Tibial artery (tissue), 4 donors: ENCODE results near the gene RPL10.

Source experiments
- DNase-seq, 2 donors: peaks; one replicate each; pipeline ENCODE4 v3.0.0-alpha.2; 2019
- H3K27ac ChIP-seq, 2 donors: fragments of 200-600 bp; sonication (generic) in 1 of 2; 1 replicate in 1 of 2; 2 replicates in 1 of 2; pipeline ENCODE4 v1.5.1; 2018 to 2019; ENCODE audit warnings: mild to moderate bottlenecking in 1 of 2
- H3K27me3 ChIP-seq, 2 donors: fragments of 200-600 bp; sonication (generic) in 1 of 2; one replicate each; pipeline versions ENCODE4 v1.5.1 to v1.6.0; 2016 to 2019
- H3K36me3 ChIP-seq, 3 donors: fragments of 200-600 bp; sonication (generic) in 2 of 3; one replicate each; pipeline ENCODE4 v1.5.1; 2016 to 2019; ENCODE audit warnings: mild to moderate bottlenecking in 2 of 3
- H3K4me1 ChIP-seq, 4 donors: fragments of 200-600 bp; sonication (generic) in 2 of 4; 1 replicate in 3 of 4; 2 replicates in 1 of 4; pipeline ENCODE4 v1.5.1; 2016 to 2019
- H3K4me3 ChIP-seq, 2 donors: fragments of 200-600 bp; sonication (generic) in 1 of 2; 1 replicate in 1 of 2; 2 replicates in 1 of 2; pipeline ENCODE4 v1.5.1; 2018 to 2019; ENCODE audit warnings: mild to moderate bottlenecking in 2 of 2
- H3K9me3 ChIP-seq, 3 donors: fragments of 200-600 bp; sonication (generic) in 1 of 3; one replicate each; pipeline ENCODE4 v1.5.1; 2016 to 2019
- intact Hi-C: fragments of 100-400 bp; cut with DNase I; formaldehyde crosslinking; loops from one replicate; pipeline ENCODE4 v1.15.0; 2023; ENCODE audit warnings: low total_unique reads
- TF ChIP-seq, protein P1 (sequence below), 2 experiments: fragments of 200-600 bp in 1 of 2; fragments of 450-650 bp in 1 of 2; IDR thresholded peaks; one replicate each; pipeline ENCODE4 v1.5.1; 2017 to 2019; ENCODE audit warnings: antibody characterized with exemption in 2 of 2, mild to moderate bottlenecking in 1 of 2, moderate library complexity in 1 of 2

RPL10 gene

DNA sequence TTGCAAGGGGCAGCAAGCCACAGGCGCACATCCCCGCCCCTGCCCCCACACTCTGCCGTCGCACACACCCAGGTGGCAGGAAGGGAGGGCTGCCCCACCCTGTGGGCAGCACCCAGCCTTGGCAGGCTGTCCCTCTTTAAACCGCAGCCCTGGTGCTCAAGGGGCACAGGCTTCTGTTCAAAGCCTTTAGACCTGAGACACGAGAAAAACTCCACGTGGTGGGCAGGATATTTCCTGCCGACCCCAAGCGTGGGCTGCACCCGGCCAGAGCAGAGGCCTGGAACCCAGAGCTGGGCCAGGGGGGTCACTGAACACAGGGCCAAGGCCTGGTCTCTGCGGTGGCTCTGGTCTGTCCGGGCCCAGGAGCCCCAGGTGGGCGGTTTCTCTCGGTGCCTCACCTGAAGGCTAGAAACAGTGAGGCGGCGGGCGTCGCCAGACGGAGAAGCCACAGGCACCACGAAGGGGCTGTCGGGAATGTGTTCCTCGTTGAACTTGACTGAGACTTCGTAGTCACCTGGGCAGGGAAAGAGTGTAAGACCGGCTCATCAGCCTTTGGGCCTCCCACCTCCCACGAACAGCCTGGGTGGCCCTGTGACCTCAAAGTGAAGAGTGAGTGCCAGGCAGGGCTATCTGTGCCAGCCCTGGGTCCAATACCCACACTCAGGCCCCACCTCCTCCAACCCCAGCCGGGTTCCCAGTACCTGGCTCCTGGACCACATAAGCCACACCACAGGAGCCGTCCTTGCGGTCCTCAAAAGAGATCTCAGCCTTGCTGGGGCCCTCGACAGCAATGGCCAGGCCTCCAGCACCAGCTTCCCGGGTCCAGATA lies 46.8 kb upstream of the RPL10 start:
- peaks cover 0 to 3% (median 2%) of the 10 kb centered on the region in 4 donors for H3K4me1 ChIP-seq
- H3K9me3 ChIP-seq = no peaks in the 10 kb centered on the region
- H3K36me3 ChIP-seq = peaks cover 75 to 84% (median 83%) of the 10 kb centered on the region in 3 donors
- no peak overlapping the region for H3K4me3 ChIP-seq
- H3K27ac ChIP-seq = peak overlapping the region in 1 of 2 donors; percentile 65
- no peaks in the 10 kb centered on the region for H3K27me3 ChIP-seq
- peak in 1 of 2 donors; percentile 62 for DNase-seq
- intact Hi-C loops = no loop called here
- TF ChIP-seq, protein P1, sequence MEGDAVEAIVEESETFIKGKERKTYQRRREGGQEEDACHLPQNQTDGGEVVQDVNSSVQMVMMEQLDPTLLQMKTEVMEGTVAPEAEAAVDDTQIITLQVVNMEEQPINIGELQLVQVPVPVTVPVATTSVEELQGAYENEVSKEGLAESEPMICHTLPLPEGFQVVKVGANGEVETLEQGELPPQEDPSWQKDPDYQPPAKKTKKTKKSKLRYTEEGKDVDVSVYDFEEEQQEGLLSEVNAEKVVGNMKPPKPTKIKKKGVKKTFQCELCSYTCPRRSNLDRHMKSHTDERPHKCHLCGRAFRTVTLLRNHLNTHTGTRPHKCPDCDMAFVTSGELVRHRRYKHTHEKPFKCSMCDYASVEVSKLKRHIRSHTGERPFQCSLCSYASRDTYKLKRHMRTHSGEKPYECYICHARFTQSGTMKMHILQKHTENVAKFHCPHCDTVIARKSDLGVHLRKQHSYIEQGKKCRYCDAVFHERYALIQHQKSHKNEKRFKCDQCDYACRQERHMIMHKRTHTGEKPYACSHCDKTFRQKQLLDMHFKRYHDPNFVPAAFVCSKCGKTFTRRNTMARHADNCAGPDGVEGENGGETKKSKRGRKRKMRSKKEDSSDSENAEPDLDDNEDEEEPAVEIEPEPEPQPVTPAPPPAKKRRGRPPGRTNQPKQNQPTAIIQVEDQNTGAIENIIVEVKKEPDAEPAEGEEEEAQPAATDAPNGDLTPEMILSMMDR (IDR thresholded peaks at IDR 0.05) = no peak

DNA sequence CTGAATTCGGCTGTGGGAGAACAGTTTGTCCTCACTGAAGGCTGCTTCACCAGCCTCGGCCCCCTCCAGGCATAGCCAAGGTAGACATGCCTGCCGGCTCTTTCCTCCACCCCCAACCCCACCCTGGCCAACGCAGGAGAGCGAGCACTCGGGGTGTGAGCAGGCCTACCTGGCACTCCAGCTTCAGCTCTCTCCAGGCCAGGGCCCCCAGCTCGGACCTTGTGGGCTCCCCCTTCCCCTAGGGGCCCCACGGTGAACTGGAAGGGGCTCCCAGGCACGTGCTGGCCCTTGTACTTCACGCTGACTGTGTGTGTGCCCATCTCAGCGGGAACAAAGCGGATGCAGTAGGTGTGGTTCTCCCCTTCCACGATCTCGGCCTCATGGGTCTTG lies 46.2 kb upstream of the RPL10 start:
- no peaks in the 10 kb centered on the region for H3K27me3 ChIP-seq
- DNase-seq = no peak
- H3K4me1 ChIP-seq = peaks cover 0 to 6% (median 3%) of the 10 kb centered on the region in 4 donors
- H3K36me3 ChIP-seq = peaks cover 80 to 90% (median 89%) of the 10 kb centered on the region in 3 donors
- intact Hi-C loops = no loop called here
- H3K9me3 ChIP-seq = no peaks in the 10 kb centered on the region
- no peak overlapping the region for H3K4me3 ChIP-seq
- H3K27ac ChIP-seq = peak overlapping the region in 1 of 2 donors; percentile 65
- TF ChIP-seq, protein P1 (IDR thresholded peaks at IDR 0.05) = no peak

DNA sequence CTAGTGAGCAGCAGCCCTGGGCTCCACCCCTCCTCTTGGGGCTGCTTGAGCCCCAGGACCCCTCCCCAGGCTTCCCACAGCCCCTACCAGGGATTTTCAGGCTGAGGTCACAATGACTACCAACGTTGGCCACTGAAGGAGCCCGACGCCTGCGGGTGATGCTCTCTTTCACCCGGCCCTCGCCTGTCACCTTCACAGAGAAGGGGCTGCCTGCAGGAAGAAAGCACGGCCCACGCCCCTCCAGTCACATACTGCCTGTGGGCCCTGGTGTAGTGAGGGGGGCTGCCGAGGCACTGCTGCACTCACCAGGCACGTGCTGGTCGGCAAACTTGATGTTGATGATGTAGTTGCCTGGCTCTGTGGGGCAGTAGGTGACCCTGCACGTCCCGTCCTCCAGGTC lies 45.7 kb upstream of the RPL10 start:
- intact Hi-C loops = no loop called here
- Histone ChIP-seq H3K27ac (peak overlapping the region in 1 of 2 donors; percentile 65), H3K36me3 (peaks cover 85 to 94% (median 94%) of the 10 kb centered on the region in 3 donors), H3K4me3 (no peak overlapping the region), H3K27me3 (no peaks in the 10 kb centered on the region), H3K9me3 (no peaks in the 10 kb centered on the region), H3K4me1 (peaks cover 0 to 10% (median 3%) of the 10 kb centered on the region in 4 donors)
- TF ChIP-seq, protein P1 (IDR thresholded peaks at IDR 0.05) = no peak
- DNase-seq = no peak

DNA sequence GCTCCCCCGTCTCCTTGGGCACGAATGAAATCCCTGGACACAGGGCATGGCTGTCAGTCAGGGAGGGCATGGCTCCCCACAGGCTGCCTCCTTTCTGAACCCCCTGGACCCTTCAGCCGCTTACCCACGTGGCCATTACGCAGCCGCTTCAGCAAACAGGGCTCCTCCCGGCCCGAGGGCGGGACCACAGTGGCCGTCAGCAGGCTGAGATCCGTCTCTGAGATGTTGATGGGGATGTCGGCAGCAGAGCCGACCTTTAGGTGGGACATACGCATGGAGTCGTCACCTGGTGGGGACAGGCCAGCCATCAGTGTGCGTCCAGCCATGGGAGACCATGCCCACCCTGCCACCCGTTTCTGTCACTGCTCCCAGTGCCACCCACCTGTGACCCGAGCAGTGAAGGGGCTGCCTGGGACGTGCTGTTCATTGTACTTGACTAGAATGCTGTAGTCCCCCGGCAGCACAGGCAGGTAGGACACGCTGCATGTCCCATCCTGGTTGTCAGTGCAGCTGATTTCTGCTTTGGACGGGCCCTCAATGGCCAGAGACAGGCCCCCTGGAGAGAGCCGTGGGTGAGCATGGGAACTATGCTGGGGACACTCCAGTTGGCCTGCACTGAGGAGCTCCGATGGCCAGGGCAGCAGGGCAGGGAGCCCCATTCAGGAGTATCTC lies 44.9 kb upstream of the RPL10 start:
- DNase-seq = no peak
- intact Hi-C loops = no loop called here

DNA sequence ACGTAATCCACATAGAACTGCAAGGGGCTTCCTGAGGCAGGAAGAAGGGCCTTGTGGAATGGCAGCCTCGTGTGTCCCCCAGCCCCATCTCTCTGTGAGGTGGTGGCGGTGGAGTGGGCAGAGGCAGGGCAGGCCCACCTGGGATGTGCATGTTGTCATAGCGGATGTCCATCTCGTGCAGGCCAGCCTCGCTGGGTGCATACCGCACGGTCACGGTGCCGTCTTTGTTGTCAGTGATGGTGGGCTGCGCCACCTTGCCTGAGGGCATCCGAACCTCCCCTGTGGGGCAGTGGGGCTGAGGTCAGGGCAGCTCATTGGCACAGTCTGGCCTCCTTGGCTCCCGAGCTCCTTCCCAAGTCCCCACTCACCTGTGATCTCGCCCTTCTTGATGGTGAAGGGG lies 44.2 kb upstream of the RPL10 start:
- Histone ChIP-seq H3K4me3 (no peak overlapping the region), H3K27me3 (no peaks in the 10 kb centered on the region), H3K9me3 (no peaks in the 10 kb centered on the region), H3K27ac (peak overlapping the region in 1 of 2 donors; percentile 65), H3K36me3 (peaks cover 99 to 100% (median 100%) of the 10 kb centered on the region in 3 donors), H3K4me1 (peaks cover 0 to 25% (median 7%) of the 10 kb centered on the region in 4 donors)
- no peak for DNase-seq
- TF ChIP-seq, protein P1 (IDR thresholded peaks at IDR 0.05) = no peak
- intact Hi-C loops = no loop called here

More for the DNA sequence above, 44.9 kb upstream of the RPL10 start:
- Histone ChIP-seq H3K27ac (peak overlapping the region in 1 of 2 donors; percentile 65), H3K27me3 (no peaks in the 10 kb centered on the region), H3K4me1 (peaks cover 0 to 18% (median 3%) of the 10 kb centered on the region in 4 donors), H3K36me3 (peaks cover 93 to 100% (median 100%) of the 10 kb centered on the region in 3 donors), H3K9me3 (no peaks in the 10 kb centered on the region), H3K4me3 (no peak overlapping the region)
- TF ChIP-seq, protein P1 (IDR thresholded peaks at IDR 0.05) = no peak
